ENCODE results near the gene POU6F2. TPM values are rescaled to one million over a fixed set of nuclear protein-coding genes. Genes with fewer than 3 reads are reported as not detected.

Gene POU6F2
- total and polyA plus RNA-seq, 2 donors (not counting 1 experiment from before 2014, with no cell fraction given), result 0.47 TPM; not detected in 1

- no peaks in the 10 kb centered on the region for H3K36me3 ChIP-seq (replicated peaks in 1 of 2; ENCODE audit: control extremely low read depth in 1 of 2, control insufficient read depth in 1 of 2, extremely low read depth in 1 of 2, insufficient read depth in 2 of 2, low read length in 1 of 2)
- H3K9me3 ChIP-seq (ENCODE audit: control extremely low read depth in 1 of 3, control insufficient read depth in 2 of 3, insufficient read depth in 1 of 3, low read length in 2 of 3), result no peaks in the 10 kb centered on the region
- Mint-ChIP-seq H3K27ac (no peak overlapping the region), H3K27me3 (peaks cover 9% of the 10 kb centered on the region), H3K4me3 (no peak overlapping the region), H3K9me3 (ENCODE audit: insufficient read depth) (no peaks in the 10 kb centered on the region), H3K4me1 (no peaks in the 10 kb centered on the region)
- DNase-seq (no peak), ATAC-seq (ENCODE audit: low read depth) (no peak)
- POLR2A ChIA-PET, result no interaction called here
- no peak overlapping the region for H3K4me3 ChIP-seq (ENCODE audit: control extremely low read depth in 1 of 5, extremely low read depth in 1 of 5, insufficient read depth in 1 of 5, low read depth in 2 of 5, low read length in 4 of 5)
- no peaks in the 10 kb centered on the region for H3K79me2 ChIP-seq (ENCODE audit: control insufficient read depth, insufficient read depth, low read length)
- no CpG with 5 or more reads among the region's 3 CpGs for WGBS (ENCODE audit: insufficient coverage)
- no peak overlapping the region for H2AFZ ChIP-seq (ENCODE audit: insufficient read depth, low read depth, low read length, poor library complexity, severe bottlenecking)
- no peaks in the 10 kb centered on the region for H3K4me1 ChIP-seq (ENCODE audit: control insufficient read depth in 2 of 2, insufficient read depth in 2 of 2, low read length in 2 of 2)
- no peaks in the 10 kb centered on the region for H3K27me3 ChIP-seq (replicated peaks in 1 of 4; ENCODE audit: control extremely low read depth in 1 of 4, control insufficient read depth in 3 of 4, insufficient read depth in 4 of 4, low read length in 3 of 4)
- H3K4me2 ChIP-seq (replicated peaks; ENCODE audit: low read depth, low read length, poor library complexity, severe bottlenecking), result no peak overlapping the region
- H4K20me1 ChIP-seq (ENCODE audit: control insufficient read depth, insufficient read depth, low read length, poor library complexity, severe bottlenecking), result no peaks in the 10 kb centered on the region
- intact Hi-C loops (cut with micrococcal nuclease), result no loop called here
- CTCF ChIA-PET, result no interaction called here
- H3K27ac ChIP-seq (ENCODE audit: low read length in 2 of 2), result no peak overlapping the region
- H3K9ac ChIP-seq (ENCODE audit: low read length), result no peak overlapping the region
- TF ChIP-seq CTCF (IDR thresholded peaks at IDR 0.05) (no peak), EZH2 (IDR thresholded peaks at IDR 0.05; ENCODE audit: borderline replicate concordance, insufficient read depth, low read depth, low read length, poor library complexity, severe bottlenecking) (no peak)
These were observed 269.9 kb downstream of the POU6F2 start for GRCh38 chr7:39247576-39247975.

- H3K9me3 Mint-ChIP-seq (ENCODE audit: insufficient read depth), result no peaks in the 10 kb centered on the region
- Histone ChIP-seq H3K27ac (ENCODE audit: low read length in 2 of 2) (no peak overlapping the region), H2AFZ (ENCODE audit: insufficient read depth, low read depth, low read length, poor library complexity, severe bottlenecking) (no peak overlapping the region), H3K4me3 (ENCODE audit: control extremely low read depth in 1 of 5, extremely low read depth in 1 of 5, insufficient read depth in 1 of 5, low read depth in 2 of 5, low read length in 4 of 5) (no peak overlapping the region), H3K36me3 (replicated peaks in 1 of 2; ENCODE audit: control extremely low read depth in 1 of 2, control insufficient read depth in 1 of 2, extremely low read depth in 1 of 2, insufficient read depth in 2 of 2, low read length in 1 of 2) (no peaks in the 10 kb centered on the region), H3K4me2 (replicated peaks; ENCODE audit: low read depth, low read length, poor library complexity, severe bottlenecking) (no peak overlapping the region), H3K9me3 (ENCODE audit: control extremely low read depth in 1 of 3, control insufficient read depth in 2 of 3, insufficient read depth in 1 of 3, low read length in 2 of 3) (no peaks in the 10 kb centered on the region), H3K27me3 (replicated peaks in 1 of 4; ENCODE audit: control extremely low read depth in 1 of 4, control insufficient read depth in 3 of 4, insufficient read depth in 4 of 4, low read length in 3 of 4) (no peaks in the 10 kb centered on the region), H3K79me2 (ENCODE audit: control insufficient read depth, insufficient read depth, low read length) (no peaks in the 10 kb centered on the region), H3K9ac (ENCODE audit: low read length) (no peak overlapping the region), H4K20me1 (ENCODE audit: control insufficient read depth, insufficient read depth, low read length, poor library complexity, severe bottlenecking) (no peaks in the 10 kb centered on the region), H3K4me1 (ENCODE audit: control insufficient read depth in 2 of 2, insufficient read depth in 2 of 2, low read length in 2 of 2) (no peaks in the 10 kb centered on the region)
- H3K4me1 Mint-ChIP-seq, result no peaks in the 10 kb centered on the region
- ChIA-PET CTCF (no interaction called here), POLR2A (no interaction called here)
- ATAC-seq (ENCODE audit: low read depth), result no peak
- intact Hi-C loops (cut with micrococcal nuclease), result no loop called here
- no peak overlapping the region for H3K27ac Mint-ChIP-seq
- no peak for DNase-seq
- H3K4me3 Mint-ChIP-seq, result no peak overlapping the region
- WGBS (ENCODE audit: insufficient coverage), result 86% methylated on average over 1 of the region's 4 CpGs
- H3K27me3 Mint-ChIP-seq, result peaks cover 9% of the 10 kb centered on the region
- TF ChIP-seq CTCF (IDR thresholded peaks at IDR 0.05) (no peak), EZH2 (IDR thresholded peaks at IDR 0.05; ENCODE audit: borderline replicate concordance, insufficient read depth, low read depth, low read length, poor library complexity, severe bottlenecking) (no peak)
These were observed 270.5 kb downstream of the POU6F2 start for GRCh38 chr7:39248041-39248691.
